Esophagus squamous epithelium (tissue), 4 donors: ENCODE data around the gene NEDD4L.

Experiments
- CTCF ChIP-seq, 6 experiments: fragments of 450-650 bp in 4 of 6; fragments of 200-600 bp in 2 of 6; sonication (generic) in 2 of 6; IDR thresholded peaks; one replicate each; pipeline ENCODE4 v1.5.1; 2016 to 2019; ENCODE audit warnings: antibody characterized with exemption in 6 of 6, mild to moderate bottlenecking in 4 of 6, moderate library complexity in 4 of 6
- POLR2A ChIP-seq, 4 donors: fragments of 450-650 bp; IDR thresholded peaks; one replicate each; pipeline ENCODE4 v1.6.1; 2017; ENCODE audit warnings: antibody characterized with exemption in 4 of 4, mild to moderate bottlenecking in 4 of 4, moderate library complexity in 3 of 4

GRCh38 chr18:58144671-58145285 is 100.8 kb downstream of the NEDD4L start:
- TF ChIP-seq POLR2A (IDR thresholded peaks at IDR 0.05): no peak
- no peak for TF ChIP-seq CTCF (IDR thresholded peaks at IDR 0.05)
